ENCODE results near the gene NAT16.
"Not testable (repeated sequence)": the region's sequence is repeated elsewhere in the genome, so short reads cannot be mapped to it uniquely, and the experiment has no call there.

NAT16 gene

DNA sequence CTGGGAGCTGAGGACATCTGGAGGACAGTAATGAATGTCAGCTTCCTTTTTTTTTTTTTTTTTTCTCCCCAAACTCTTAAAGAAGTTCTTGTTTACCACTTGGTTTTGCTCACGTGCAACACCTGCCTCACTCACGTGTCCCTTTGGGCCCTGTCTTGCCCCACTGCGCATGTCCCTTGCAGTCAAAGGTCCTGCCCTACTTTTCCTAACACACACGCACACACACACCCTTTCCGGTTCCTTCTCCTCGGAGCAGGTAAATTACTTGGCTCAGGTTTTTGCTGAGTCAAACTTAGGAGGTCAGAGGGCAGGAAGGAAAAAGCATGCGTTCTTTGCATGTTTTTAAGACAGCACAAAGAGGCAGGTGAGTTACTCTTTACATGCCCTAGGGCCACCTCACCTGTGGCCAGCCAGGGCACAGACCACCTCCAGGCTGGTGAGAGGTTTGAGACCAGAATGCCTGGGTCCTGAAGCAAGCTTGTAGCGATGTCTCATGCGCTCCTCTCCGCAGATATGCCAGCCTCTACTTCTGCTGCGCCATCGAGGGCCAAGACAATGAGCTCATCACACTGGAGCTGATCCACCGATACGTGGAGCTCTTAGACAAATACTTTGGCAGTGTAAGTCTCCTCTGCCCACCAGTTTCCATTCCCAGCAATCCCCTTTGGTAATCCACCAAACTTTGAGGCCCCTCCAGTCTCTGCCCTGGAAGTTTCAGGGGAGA lies 23.1 kb downstream of the NAT16 start:
- no peak for DNase-seq

- no peak for DNase-seq
Measured at GRCh38 chr7:101156277-101156676, 23.8 kb downstream of the NAT16 start.

GRCh38 chr7:101155303-101155702 lies 24.8 kb downstream of the NAT16 start:
- DNase-seq = no peak

DNA sequence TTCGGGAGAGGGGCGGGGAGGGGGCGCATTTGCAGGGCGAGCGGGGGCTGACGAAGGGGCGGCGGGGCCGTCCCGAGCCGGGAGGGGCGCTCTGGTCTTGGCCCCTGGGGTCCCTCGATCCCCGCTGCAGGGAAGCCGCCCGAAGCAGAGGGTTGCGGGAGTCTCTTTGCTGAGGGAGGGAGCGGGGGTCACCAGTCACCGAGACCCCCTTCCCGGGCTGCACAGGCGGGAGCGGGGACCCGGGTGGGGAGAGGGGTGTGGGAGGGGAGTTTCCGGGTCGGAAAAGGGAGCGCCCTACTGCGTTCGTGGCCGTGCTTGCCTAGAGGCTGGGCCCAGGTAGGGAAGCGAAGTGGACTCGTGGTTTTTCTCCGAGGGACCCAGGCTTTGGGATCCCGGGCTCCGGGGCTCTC lies 25.4 kb downstream of the NAT16 start:
- DNase-seq = peak; percentile 35

GRCh38 chr7:101153969-101154692 lies 26.0 kb downstream of the NAT16 start, which contains the start of gene AP1S1:
TSS of gene AP1S1 (plus strand) at chr7:101154476. CDS start at chr7:101154515, 39 bp downstream.
- DNase-seq = peak; percentile 98

DNA sequence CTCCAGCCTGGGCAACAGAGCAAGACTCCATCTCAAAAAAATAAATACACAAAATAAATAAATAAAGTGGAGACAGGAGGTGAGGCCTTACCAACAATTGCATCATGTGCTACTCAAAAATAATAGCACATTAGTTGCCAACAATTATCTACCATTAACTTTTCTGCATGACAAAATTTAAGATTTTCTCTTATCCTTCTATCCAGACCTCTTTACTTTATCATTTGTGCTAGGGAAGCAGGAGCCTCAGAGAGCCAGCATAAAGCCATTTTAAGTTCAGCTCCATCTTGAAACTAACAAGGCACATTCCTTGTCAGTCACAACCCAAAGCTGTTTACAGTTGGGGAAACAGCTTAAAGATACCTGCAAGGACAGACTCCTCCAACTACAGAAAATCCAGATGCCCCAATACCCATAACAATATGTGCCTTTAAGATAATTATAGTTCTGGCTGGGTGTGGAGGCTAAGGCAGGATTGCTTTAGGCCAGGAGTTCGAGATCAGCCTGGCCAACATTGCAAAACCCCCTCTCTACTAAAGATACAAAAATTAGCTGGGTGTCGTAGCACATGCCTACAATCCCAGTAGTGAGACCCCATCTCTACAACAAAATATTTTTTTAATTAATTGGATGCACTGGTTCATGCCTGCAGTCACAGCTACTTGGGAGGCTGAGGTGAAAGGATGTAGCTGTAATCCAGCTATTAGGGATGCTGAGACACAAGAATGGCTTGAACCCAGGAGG lies 28.0 kb downstream of the NAT16 start:
- no peak for DNase-seq

DNA sequence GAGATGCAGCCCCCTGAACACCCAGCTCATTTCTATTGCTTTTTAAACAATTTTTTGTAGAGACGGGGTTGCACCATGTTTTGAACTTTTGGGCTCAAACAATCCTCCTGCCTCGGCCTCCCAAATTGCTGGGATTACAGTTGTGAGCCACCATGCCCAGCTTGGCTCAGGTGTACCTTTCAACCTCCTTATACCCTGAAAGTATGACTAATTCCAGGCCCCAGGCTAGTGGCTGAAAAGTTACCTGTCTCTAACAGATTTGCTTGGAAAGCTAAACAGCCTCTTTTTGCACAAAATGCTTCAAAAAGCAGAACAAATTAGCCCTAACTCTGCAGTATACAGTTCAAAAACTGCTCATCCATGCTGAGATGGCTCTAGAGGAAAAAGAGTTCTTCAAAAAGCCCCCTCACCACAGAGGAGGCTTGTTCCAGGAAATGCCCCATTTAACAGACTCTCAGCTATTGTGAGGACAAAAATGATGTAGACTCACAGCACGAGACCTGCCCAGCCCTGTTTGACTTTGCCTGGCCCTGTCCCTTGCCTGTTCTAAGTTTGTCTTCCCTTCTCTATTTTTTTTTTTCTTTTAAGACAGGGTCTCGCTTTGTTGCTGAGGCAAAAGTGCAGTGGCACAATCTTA lies 39.2 kb downstream of the NAT16 start:
- no peak for DNase-seq

DNA sequence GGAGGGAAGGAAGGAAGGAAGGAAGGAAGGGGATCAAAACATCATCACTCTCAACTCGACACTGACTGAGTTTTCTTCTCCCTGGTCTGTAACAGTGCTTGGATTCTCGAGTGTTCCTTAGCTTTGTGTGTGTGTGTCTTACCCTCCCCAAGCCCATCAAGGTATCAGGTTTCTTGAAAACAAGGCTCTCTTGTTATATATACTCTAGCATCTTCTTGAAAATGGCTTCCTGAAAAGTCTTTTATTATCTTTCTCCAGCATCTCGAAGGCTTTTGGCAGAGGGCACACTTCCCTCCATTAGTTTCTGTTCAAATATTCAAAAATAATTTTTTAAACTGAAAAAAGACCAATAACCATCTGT lies 39.8 kb downstream of the NAT16 start:
- no peak for DNase-seq

- peak; percentile 71 for DNase-seq
Measured at GRCh38 chr7:101138213-101138870, 41.8 kb downstream of the NAT16 start.

DNA sequence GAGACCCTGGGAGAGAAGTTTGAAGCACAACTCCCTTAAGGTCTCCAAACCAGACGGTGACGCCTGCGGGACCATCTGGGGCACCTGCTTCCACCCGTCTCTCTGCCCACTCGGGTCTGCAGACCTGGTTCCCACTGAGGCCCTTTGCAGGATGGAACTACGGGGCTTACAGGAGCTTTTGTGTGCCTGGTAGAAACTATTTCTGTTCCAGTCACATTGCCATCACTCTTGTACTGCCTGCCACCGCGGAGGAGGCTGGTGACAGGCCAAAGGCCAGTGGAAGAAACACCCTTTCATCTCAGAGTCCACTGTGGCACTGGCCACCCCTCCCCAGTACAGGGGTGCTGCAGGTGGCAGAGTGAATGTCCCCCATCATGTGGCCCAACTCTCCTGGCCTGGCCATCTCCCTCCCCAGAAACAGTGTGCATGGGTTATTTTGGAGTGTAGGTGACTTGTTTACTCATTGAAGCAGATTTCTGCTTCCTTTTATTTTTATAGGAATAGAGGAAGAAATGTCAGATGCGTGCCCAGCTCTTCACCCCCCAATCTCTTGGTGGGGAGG lies 42.4 kb downstream of the NAT16 start:
- no peak for DNase-seq

DNA sequence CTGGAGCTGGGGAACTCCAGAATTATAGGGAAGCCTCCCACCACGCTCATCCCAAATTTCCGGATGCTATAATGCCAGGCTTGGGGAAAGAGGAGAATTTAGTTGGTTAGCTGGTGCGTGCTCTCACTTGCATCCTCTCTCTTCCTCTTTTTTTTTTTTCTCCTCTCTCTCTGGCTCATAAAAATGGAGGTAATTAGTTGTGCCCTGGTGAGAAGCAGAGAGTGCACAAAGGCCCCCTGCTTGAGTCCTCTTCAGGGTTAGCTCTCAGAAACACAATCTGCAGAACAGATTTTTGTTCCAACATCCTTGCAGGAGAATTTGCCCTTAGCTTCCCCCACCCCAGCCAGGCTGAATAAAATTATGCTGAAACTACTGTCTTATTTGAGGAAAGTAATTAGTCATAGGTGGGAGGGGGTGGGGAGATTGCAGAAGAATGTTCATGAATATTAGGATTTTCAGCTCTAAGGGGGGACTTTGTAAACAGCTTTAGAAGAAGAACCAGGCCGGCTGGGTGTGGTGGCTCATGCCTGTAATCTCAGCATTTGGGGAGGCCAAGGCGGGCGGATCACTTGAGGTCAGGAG lies 45.6 kb downstream of the NAT16 start:
- peak; percentile 73 for DNase-seq

- no peak for DNase-seq
Measured at GRCh38 chr7:101133621-101134398, 46.3 kb downstream of the NAT16 start.

DNA sequence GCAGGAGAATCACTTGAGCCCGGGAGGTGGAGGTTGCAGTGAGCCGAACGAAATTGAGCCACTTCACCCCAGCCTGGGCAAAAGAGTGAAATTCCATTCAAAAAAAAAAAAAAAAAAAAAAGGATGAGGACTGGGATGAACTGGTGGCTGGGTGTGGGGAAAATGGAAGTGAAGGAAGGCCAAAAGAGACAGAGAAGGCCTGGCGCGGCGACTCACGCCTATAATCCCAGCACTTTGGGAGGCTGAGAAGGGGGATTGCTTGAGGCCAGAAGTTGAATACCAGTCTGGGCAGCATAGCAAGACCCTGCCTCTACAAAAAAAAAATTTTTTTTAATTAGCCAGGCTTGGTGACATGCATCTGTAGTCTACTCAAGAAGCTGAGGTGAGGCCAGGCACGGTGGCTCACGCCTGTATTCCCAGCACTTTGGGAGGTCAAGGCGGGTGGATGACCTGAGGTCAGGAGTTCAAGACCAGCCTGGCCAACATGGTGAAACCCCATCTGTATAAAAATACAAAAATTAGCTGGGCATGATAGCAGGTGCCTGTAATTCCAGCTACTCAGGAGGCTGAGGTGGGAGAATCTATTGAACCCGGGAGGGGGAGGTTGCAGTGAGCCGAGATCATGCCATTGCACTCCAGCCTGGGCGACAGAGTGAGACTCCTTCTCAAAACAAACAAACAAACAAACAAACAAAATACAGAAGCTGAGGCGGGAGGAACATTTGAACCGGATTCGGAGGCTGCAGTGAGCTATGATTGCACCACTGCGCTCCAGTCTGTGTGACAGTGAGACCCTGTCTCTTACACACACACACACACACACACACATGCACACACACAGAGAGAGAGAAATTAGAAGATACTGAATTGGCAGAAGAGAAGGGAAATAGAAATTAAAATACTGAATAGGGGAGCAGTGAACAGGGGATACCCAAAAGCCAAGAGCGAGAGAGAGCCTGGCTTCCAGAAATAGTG lies 47.2 kb downstream of the NAT16 start:
- not testable (repeated sequence) for DNase-seq

- no peak for DNase-seq
Measured at GRCh38 chr7:101129603-101130117, 50.4 kb downstream of the NAT16 start.

- no peak for DNase-seq
Measured at GRCh38 chr7:101128040-101128834, 51.9 kb downstream of the NAT16 start.

- DNase-seq = no peak
Measured at GRCh38 chr7:101127460-101128039, 52.5 kb downstream of the NAT16 start.

DNA sequence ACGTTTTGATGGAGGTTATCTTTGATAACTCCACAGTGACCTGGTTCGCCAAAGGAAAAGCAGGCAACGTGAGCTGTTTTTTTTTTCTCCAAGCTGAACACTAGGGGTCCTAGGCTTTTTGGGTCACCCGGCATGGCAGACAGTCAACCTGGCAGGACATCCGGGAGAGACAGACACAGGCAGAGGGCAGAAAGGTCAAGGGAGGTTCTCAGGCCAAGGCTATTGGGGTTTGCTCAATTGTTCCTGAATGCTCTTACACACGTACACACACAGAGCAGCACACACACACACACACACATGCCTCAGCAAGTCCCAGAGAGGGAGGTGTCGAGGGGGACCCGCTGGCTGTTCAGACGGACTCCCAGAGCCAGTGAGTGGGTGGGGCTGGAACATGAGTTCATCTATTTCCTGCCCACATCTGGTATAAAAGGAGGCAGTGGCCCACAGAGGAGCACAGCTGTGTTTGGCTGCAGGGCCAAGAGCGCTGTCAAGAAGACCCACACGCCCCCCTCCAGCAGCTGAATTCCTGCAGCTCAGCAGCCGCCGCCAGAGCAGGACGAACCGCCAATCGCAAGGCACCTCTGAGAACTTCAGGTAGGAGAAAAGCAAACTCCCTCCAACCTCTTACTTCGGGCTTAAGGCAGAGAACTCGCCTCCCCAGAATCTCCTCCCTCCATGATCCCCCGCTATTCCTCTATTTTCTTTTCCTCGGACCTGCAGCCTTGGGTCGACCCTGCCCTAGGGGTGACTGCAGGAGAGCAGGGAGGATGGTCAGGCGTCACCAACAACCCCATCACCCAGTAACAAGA lies 53.2 kb downstream of the NAT16 start, which contains the start of gene SERPINE1:
Gene SERPINE1 (plus strand): TSS at position 454 of the 809 bp plus-strand sequence. CDS start 1,290 bp downstream, outside the sequence.
- DNase-seq = no peak

All from NCI-H146 (cell line).